C4-2B (cell line): Measurements from ENCODE around the gene TTLL12.

Experiments
- CTCF ChIP-seq: fragments of 450-650 bp; conservative IDR thresholded peaks from 2 replicates; pipeline ENCODE4 v1.5.1; 2017; ENCODE audit warnings: mild to moderate bottlenecking
- ZFX ChIP-seq: fragments of 450-650 bp; IDR thresholded peaks from 2 replicates; pipeline ENCODE4 v1.6.1; 2017

GRCh38 chr22:43169310-43170130, 17.4 kb downstream of the TTLL12 start:
- no peak for TF ChIP-seq CTCF
- no peak for TF ChIP-seq ZFX
